H1 (cell line): Measurements from ENCODE around the gene STXBP2. TPM values are rescaled to one million over a fixed set of nuclear protein-coding genes. Genes with fewer than 3 reads are reported as not detected.

ENCODE experiments used
- BRCA1 ChIP-seq: IDR thresholded peaks from 2 replicates; pipeline ENCODE4 v1.6.1; 2012; ENCODE audit warnings: low read depth, low read length, improper control_type of control experiment
- CHD2 ChIP-seq: IDR thresholded peaks from 2 replicates; pipeline ENCODE4 v1.6.1; 2012; ENCODE audit warnings: low read length, improper control_type of control experiment
- EZH2 ChIP-seq: fragments of 200-600 bp; sonication (generic); IDR thresholded peaks from 2 replicates; pipeline ENCODE4 v1.7.1; 2012; ENCODE audit warnings: low read depth, mild to moderate bottlenecking, moderate library complexity, low read length, inconsistent platforms; ENCODE audit not compliant: severe bottlenecking
- HDAC2 ChIP-seq, 2 experiments: fragments of 300-600 bp in 1 of 2; sonication (generic) in 1 of 2; IDR thresholded peaks; 2 replicates each; pipeline ENCODE4 v1.6.1; 2011 to 2012; ENCODE audit warnings: low read depth in 2 of 2, low read length in 2 of 2, mild to moderate bottlenecking in 2 of 2, moderate library complexity in 2 of 2, borderline replicate concordance in 1 of 2, inconsistent platforms in 1 of 2
- polyA plus RNA-seq, 7 experiments: library from polyadenylated mRNA; depleted of rRNA in 3 of 7; stranded (reverse) in 5 of 7; unstranded in 2 of 7; fragments of >200 nt in 5 of 7; fragments of 200-250 nt in 2 of 7; gene quantifications; 1 replicate in 5 of 7; 2 replicates in 1 of 7; 4 replicates in 1 of 7; pipeline versions ENCODE4 v1.2.1 to v1.2.3, GENCODE V29; 2011 to 2013; ENCODE audit warnings: missing spikeins in 2 of 7, mixed read lengths in 2 of 7
- total RNA-seq: library from RNA; stranded (reverse); fragmentation: NEBNext Ultra II Directional; extraction: Animal tissue kit (Norgen Biotek cat#: 25700); gene quantifications from 2 replicates; pipeline ENCODE4 v1.2.1, GENCODE V29; 2021

The STXBP2 gene
- total and polyA plus RNA-seq, 2 of the 8 experiments (the other 6 are each of a cell fraction or from before 2014, with no cell fraction given), result 52.9 to 53.8 TPM

GRCh38 chr19:7610491-7611240, 26.2 kb upstream of the STXBP2 start (continued):
- TF ChIP-seq HDAC2 (IDR thresholded peaks at IDR 0.05; ENCODE audit: borderline replicate concordance in 1 of 2, low read depth in 2 of 2, low read length in 2 of 2) (no peak), BRCA1 (no peak), CHD2 (no peak), EZH2 (no peak)
